Common myeloid progenitor, CD34-positive (primary cell): ENCODE measurements around the gene RUNX2.
"Not testable (repeated sequence)": the region's sequence is repeated elsewhere in the genome, so short reads cannot be mapped to it uniquely, and the experiment has no call there.

Source experiments
- CTCF ChIA-PET: fragments of 350-600 bp; sonication (Branson Sonifier 250); formaldehyde crosslinking; loops from one replicate; lab custom pipeline; 2021; ENCODE audit warnings: antibody characterized with exemption; lab: Charles Lee
- POLR2A ChIA-PET: fragments of 350-600 bp; sonication (Branson Sonifier 250); formaldehyde crosslinking; loops from one replicate; lab custom pipeline; 2021; ENCODE audit warnings: antibody characterized with exemption; lab: Charles Lee
- DNase-seq, 3 donors: peaks; one replicate each; pipeline versions ENCODE4 v3.0.0 to v3.0.0-alpha.2; 2013
- H3K27ac ChIP-seq, 2 experiments: 1 replicate in 1 of 2; 2 replicates in 1 of 2; pipeline ENCODE4 v1.7.0; 2013; ENCODE audit warnings: inconsistent platforms in 2 of 2, low read length in 2 of 2, mild to moderate bottlenecking in 2 of 2, low read depth in 1 of 2, moderate library complexity in 1 of 2; ENCODE audit not compliant: severe bottlenecking in 2 of 2, insufficient read depth in 1 of 2, poor library complexity in 1 of 2
- H3K27me3 ChIP-seq, 5 experiments: replicated peaks in 2 of 5; 1 replicate in 3 of 5; 2 replicates in 2 of 5; pipeline versions ENCODE4 v1.6.1 to v1.7.0; 2013; ENCODE audit warnings: low read length in 4 of 5, mild to moderate bottlenecking in 2 of 5, moderate library complexity in 2 of 5, inconsistent platforms in 1 of 5; ENCODE audit not compliant: insufficient read depth in 5 of 5, control insufficient read depth in 4 of 5
- H3K36me3 ChIP-seq, 4 experiments: 1 replicate in 2 of 4; 2 replicates in 2 of 4; pipeline versions ENCODE4 v1.6.1 to v1.7.0; 2013; ENCODE audit warnings: low read length in 3 of 4, control low read depth in 1 of 4, mild to moderate bottlenecking in 1 of 4; ENCODE audit not compliant: control insufficient read depth in 4 of 4, insufficient read depth in 4 of 4
- H3K4me1 ChIP-seq, 4 experiments: 1 replicate in 3 of 4; 2 replicates in 1 of 4; pipeline versions ENCODE4 v1.6.1 to v1.7.1; 2013; ENCODE audit warnings: low read length in 3 of 4, mild to moderate bottlenecking in 3 of 4, control low read depth in 1 of 4, inconsistent platforms in 1 of 4, moderate library complexity in 1 of 4; ENCODE audit not compliant: control insufficient read depth in 4 of 4, insufficient read depth in 4 of 4; ENCODE audit errors: control extremely low read depth in 1 of 4
- H3K4me3 ChIP-seq, 7 experiments: 1 replicate in 4 of 7; 2 replicates in 3 of 7; pipeline versions ENCODE4 v1.5.1 to v1.7.0; 2013; ENCODE audit warnings: mild to moderate bottlenecking in 7 of 7, low read length in 6 of 7, moderate library complexity in 6 of 7, inconsistent platforms in 2 of 7, low read depth in 2 of 7, control low read depth in 1 of 7; ENCODE audit not compliant: insufficient read depth in 4 of 7, control insufficient read depth in 1 of 7; ENCODE audit errors: extremely low read depth in 1 of 7
- H3K9me3 ChIP-seq, 5 experiments: 1 replicate in 4 of 5; 2 replicates in 1 of 5; pipeline versions ENCODE4 v1.6.1 to v1.7.1; 2013; ENCODE audit warnings: low read length in 4 of 5, mild to moderate bottlenecking in 2 of 5, inconsistent platforms in 1 of 5, low read depth in 1 of 5, moderate library complexity in 1 of 5; ENCODE audit not compliant: control insufficient read depth in 4 of 5, insufficient read depth in 2 of 5; ENCODE audit errors: control extremely low read depth in 1 of 5
- WGBS: methylation state at CpG from one replicate; pipeline ENCODE4 v1.1.5; 2013; ENCODE audit not compliant: insufficient coverage; 5-methylcytosine and 5-hydroxymethylcytosine counted together

RUNX2 gene

DNA sequence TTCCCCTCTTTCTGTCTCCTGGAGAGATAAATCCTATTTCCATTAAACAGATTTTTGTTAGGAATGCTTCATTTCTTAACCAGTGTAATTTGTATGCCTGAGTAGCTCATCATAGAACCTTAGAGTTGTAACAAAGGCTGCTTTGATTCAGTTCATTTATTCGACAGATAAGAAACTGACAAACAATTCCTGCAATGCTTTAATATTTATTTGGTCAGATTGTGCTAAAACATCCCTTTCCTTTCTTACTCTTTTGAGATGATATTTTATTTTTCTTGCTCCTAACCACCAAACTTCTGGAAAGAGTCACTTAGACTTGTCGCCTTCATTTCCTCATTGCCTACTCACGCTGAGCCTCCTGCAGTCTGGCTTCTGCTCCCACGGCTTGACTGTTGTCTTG, 138.6 kb downstream of the RUNX2 start:
- Histone ChIP-seq H3K27ac (no peak overlapping the region), H3K9me3 (no peaks in the 10 kb centered on the region), H3K4me1 (peaks cover 0 to 4% (median 0%) of the 10 kb centered on the region in 4 experiments), H3K36me3 (peaks cover 10 to 39% (median 22%) of the 10 kb centered on the region in 4 experiments), H3K4me3 (no peak overlapping the region), H3K27me3 (no peaks in the 10 kb centered on the region)
- 55% methylated on average over 3 of the region's 4 CpGs for WGBS
- ChIA-PET CTCF (interaction anchor here (1.0 kb wide), 1 partner anchor 41 kb away, joined by 3 read pairs; no protein-coding TSS in a partner anchor), POLR2A (interaction anchor here (0.6 kb wide), 1 partner anchor 1749 kb away, joined by 3 read pairs; no protein-coding TSS in a partner anchor)
- DNase-seq: no peak

DNA sequence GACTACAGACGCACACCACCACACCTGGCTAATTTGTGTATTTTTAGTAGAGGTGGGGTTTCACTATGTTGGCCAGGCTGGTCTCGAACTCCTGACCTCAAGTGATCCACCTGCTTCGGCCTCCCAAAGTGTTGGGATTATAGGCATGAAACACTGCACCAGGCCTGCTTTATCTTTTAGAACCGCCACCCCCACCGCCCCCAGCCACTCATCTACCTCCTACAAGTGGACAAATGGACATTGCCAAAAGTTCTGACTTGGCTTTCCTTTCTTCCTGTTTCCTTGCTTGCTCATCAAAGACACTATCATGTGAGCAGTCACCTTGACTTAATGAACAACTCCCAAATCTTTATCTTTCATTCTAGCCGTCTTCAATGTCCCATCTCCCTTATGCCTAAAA, 139.3 kb downstream of the RUNX2 start:
- DNase-seq, H3K27ac ChIP-seq, H3K4me1 ChIP-seq, POLR2A ChIA-PET, H3K4me3 ChIP-seq, H3K27me3 ChIP-seq, H3K9me3 ChIP-seq: not testable (repeated sequence)
- WGBS: no CpG with 5 or more reads among the region's 6 CpGs
- CTCF ChIA-PET: interaction anchor here (1.6 to 2.0 kb wide), 2 partner anchors 10 to 29 kb away, joined by 7 read pairs; no protein-coding TSS in a partner anchor
- H3K36me3 ChIP-seq: peaks cover 10 to 36% (median 21%) of the 10 kb centered on the region in 4 experiments

DNA sequence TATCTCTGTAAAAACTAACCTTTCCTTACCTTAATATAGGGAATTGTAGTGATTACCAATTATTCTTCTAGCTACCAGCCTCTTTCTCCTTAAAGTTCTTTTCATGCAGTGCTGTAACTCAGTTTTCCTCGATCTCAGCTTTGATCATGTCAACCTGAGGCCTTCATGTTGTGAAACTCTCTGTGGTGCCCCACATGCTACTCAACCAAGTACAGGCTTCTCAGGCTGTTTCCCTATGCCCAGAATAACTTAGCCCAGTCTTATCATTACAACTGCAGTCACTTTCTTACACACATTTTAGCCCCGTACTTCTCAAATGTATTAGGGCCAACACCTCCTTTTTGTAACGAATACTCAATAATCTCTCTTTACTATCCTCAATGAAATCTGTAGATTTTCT, 139.7 kb downstream of the RUNX2 start:
- ChIA-PET CTCF (interaction anchor here (0.5 to 2.0 kb wide), 4 partner anchors 10 to 61 kb away, joined by 4 to 7 read pairs (median 7); no protein-coding TSS in a partner anchor), POLR2A (no interaction called here)
- Histone ChIP-seq H3K36me3 (peaks cover 9 to 32% (median 18%) of the 10 kb centered on the region in 4 experiments), H3K4me1 (peaks cover 0 to 4% (median 1%) of the 10 kb centered on the region in 4 experiments), H3K27me3 (no peaks in the 10 kb centered on the region), H3K27ac (no peak overlapping the region), H3K4me3 (no peak overlapping the region), H3K9me3 (no peaks in the 10 kb centered on the region)
- no peak for DNase-seq
- WGBS: 78% methylated on average over 1 of the region's 3 CpGs

DNA sequence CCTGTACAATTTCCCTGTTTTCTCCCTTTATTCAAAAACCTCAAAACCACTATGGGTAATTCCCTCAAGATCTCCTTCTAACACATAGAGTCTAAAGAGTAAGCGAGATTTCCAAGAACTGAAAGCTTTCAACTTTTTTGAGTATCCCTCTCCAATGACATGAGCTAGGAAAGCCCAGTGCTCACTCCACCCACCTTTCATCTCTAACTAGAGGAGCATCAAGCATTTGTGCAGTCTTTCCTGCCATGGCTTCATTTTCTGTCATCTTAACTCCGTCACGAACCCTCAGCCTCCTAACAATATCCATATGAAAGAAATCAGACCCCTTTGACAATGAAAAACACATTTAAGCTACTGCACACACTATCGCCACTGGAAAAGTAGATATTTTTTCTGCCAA, 141.5 kb downstream of the RUNX2 start:
- no peak overlapping the region for H3K27ac ChIP-seq

DNA sequence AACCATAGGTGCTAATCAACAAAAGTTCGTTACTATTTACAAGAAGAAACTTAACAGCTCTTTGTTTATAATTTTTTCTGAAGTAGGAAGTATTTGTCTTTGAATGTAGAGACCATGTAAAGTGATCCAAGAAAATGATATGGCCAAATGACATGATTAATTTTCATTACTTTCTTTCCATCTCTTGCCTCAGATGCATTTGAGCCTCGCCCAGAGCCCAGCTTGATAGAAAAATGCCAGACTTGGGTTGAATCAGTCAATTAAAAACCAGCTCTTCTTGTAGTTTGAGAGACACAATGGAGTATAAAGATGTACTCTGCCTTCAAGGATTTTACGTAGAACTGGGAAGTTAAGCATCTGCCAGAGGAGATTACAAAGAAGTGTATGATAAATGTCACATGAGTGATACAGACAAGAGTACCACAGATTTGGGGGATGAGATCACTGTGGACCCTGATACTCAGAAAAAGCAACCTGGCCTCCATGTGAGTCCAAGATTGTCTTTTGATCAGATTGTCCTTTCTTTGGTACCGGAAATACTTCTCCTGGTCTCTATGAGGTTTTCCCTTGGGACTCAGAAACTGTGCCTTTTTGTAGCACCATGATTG, 142.1 kb downstream of the RUNX2 start:
- H3K9me3 ChIP-seq: no peaks in the 10 kb centered on the region
- no peak for DNase-seq
- ChIA-PET POLR2A (interaction anchor here (0.9 kb wide), 1 partner anchor 16 kb away, joined by 3 read pairs; no protein-coding TSS in a partner anchor), CTCF (interaction anchor here (1.0 to 2.1 kb wide), 6 partner anchors 9 to 21 kb away, joined by 3 to 6 read pairs (median 4); no protein-coding TSS in a partner anchor)
- H3K27ac ChIP-seq: no peak overlapping the region
- H3K4me1 ChIP-seq: peaks cover 0 to 10% (median 6%) of the 10 kb centered on the region in 4 experiments
- peaks cover 7 to 31% (median 16%) of the 10 kb centered on the region in 4 experiments for H3K36me3 ChIP-seq
- no peak overlapping the region for H3K4me3 ChIP-seq
- H3K27me3 ChIP-seq: no peaks in the 10 kb centered on the region
- WGBS: 94% methylated on average over 3 of the region's 4 CpGs

More for the DNA sequence above, 141.5 kb downstream of the RUNX2 start:
- ChIA-PET CTCF (interaction anchor here (1.0 to 1.8 kb wide), 5 partner anchors 8 to 21 kb away, joined by 3 to 6 read pairs (median 3); no protein-coding TSS in a partner anchor), POLR2A (interaction anchor here (0.9 kb wide), 1 partner anchor 15 kb away, joined by 3 read pairs; no protein-coding TSS in a partner anchor)
- no peak for DNase-seq
- Histone ChIP-seq H3K36me3 (peaks cover 7 to 31% (median 17%) of the 10 kb centered on the region in 4 experiments), H3K4me3 (no peak overlapping the region), H3K27me3 (no peaks in the 10 kb centered on the region), H3K9me3 (no peaks in the 10 kb centered on the region), H3K4me1 (peaks cover 0 to 10% (median 6%) of the 10 kb centered on the region in 4 experiments)
- WGBS: 96% methylated on average over 3 of the region's 4 CpGs

DNA sequence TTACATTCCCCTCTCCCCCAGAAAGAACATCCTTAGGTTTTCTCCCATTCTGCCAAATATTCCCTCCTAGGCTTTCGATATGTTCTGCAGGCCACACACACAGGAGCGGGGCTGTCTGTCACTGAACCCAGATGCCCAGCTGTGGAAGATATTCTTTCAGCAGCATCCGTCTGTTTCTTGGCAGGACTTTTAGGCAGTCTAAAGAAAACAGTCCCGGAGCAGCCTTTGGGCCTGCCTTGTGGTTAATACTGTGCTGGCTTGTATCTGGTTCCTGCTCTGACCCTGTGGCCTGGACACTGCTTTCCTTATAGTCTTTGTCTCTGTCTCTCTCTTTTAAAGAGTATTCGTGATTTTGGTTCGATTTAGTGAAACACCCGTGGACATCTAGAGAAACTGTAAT, 144.3 kb downstream of the RUNX2 start:
- WGBS: 93% methylated on average over 6 of the region's 7 CpGs
- CTCF ChIA-PET: interaction anchor here (2.1 kb wide), 1 partner anchor 11 kb away, joined by 4 read pairs; no protein-coding TSS in a partner anchor

More for the DNA sequence above, 144.3 kb downstream of the RUNX2 start:
- Histone ChIP-seq H3K4me3 (no peak overlapping the region), H3K27me3 (no peaks in the 10 kb centered on the region), H3K27ac (no peak overlapping the region), H3K9me3 (no peaks in the 10 kb centered on the region), H3K4me1 (peaks cover 0 to 14% (median 8%) of the 10 kb centered on the region in 4 experiments), H3K36me3 (peaks cover 7 to 23% (median 12%) of the 10 kb centered on the region in 4 experiments)
- POLR2A ChIA-PET: no interaction called here
- no peak for DNase-seq
